HG03103 (cell line): Measurements from ENCODE around the gene SNORC.
"Not testable (repeated sequence)": the region's sequence is repeated elsewhere in the genome, so short reads cannot be mapped to it uniquely, and the experiment has no call there.

Source experiments
- ATAC-seq: cut with Tn5 transposase; IDR thresholded peaks from one replicate; pipeline ENCODE4 v1.9.1; 2021; ENCODE audit warnings: low read depth; ENCODE audit not compliant: unreplicated experiment

The SNORC gene

GRCh38 chr2:232893834-232894233 lies 23.8 kb downstream of the SNORC start:
- no peak for ATAC-seq

GRCh38 chr2:232894251-232894650 lies 24.2 kb downstream of the SNORC start:
- no peak for ATAC-seq

GRCh38 chr2:232894746-232895145 lies 24.7 kb downstream of the SNORC start:
- ATAC-seq: no peak

- ATAC-seq: no peak
These were observed 26.0 kb downstream of the SNORC start for GRCh38 chr2:232896111-232896510.

GRCh38 chr2:232896720-232897597 lies 26.9 kb downstream of the SNORC start:
- no peak for ATAC-seq

GRCh38 chr2:232897598-232898408 lies 27.7 kb downstream of the SNORC start:
- no peak for ATAC-seq

- no peak for ATAC-seq
These were observed 28.8 kb downstream of the SNORC start for GRCh38 chr2:232898592-232899543.

GRCh38 chr2:232900811-232901735 lies 31.0 kb downstream of the SNORC start:
- no peak for ATAC-seq

- no peak for ATAC-seq
These were observed 31.9 kb downstream of the SNORC start for GRCh38 chr2:232901736-232902578.

GRCh38 chr2:232903989-232904388 lies 33.9 kb downstream of the SNORC start:
- ATAC-seq: no peak

GRCh38 chr2:232906867-232907717 lies 37.0 kb downstream of the SNORC start:
- ATAC-seq: not testable (repeated sequence)

- not testable (repeated sequence) for ATAC-seq
These were observed 37.6 kb downstream of the SNORC start for GRCh38 chr2:232907718-232908085.

- ATAC-seq: no peak
These were observed 38.6 kb downstream of the SNORC start for GRCh38 chr2:232908695-232909094.

GRCh38 chr2:232910376-232910775 lies 40.3 kb downstream of the SNORC start:
- no peak for ATAC-seq

- ATAC-seq: no peak
These were observed 41.7 kb downstream of the SNORC start for GRCh38 chr2:232911712-232912277.

- ATAC-seq: no peak
These were observed 43.8 kb downstream of the SNORC start for GRCh38 chr2:232913903-232914302.

GRCh38 chr2:232919141-232919540 lies 49.1 kb downstream of the SNORC start:
- no peak for ATAC-seq
